HCT116 (cell line): ENCODE measurements around the gene KDM7A. TPM values are rescaled to one million over a fixed set of nuclear protein-coding genes. Genes with fewer than 3 reads are reported as not detected.

Experiments
- ATAC-seq: fragments of 200-7000 bp; cut with Tn5 transposase; 2 replicates; pipeline ENCODE4 v1.9.1; 2020; ENCODE audit warnings: mild to moderate bottlenecking, moderate library complexity
- BruUV-seq: library from RNA; stranded (reverse); fragments of 400-500 nt; replicated peaks from 2 replicates; lab custom pipeline; 2021; lab: Mats Ljungman, UMichigan
- CTCF ChIA-PET: fragments of 300-600 bp; sonication (Branson Sonifier 250); formaldehyde crosslinking; loops from one replicate; lab custom pipeline; 2021; ENCODE audit warnings: antibody characterized with exemption; lab: Charles Lee
- POLR2A ChIA-PET: fragments of 300-600, 350-600 bp; sonication (Branson Sonifier 250); formaldehyde crosslinking; loops from one replicate; lab custom pipeline; 2021; ENCODE audit warnings: antibody characterized with exemption; lab: Charles Lee
- RAD21 ChIA-PET, 2 experiments: fragments of 300-600 bp; sonication (Branson Sonifier 250); formaldehyde crosslinking; loops; one replicate each; lab custom pipeline; 2023; ENCODE audit warnings: low total read pairs in 2 of 2; ENCODE audit not compliant: uncharacterized antibody in 2 of 2, unreplicated experiment in 2 of 2, low non-redundant PET in 1 of 2; lab: Charles Lee
- DNase-seq: peaks from one replicate; pipeline ENCODE4 v3.0.0-alpha.2; 2010; ENCODE audit warnings: low read depth, low spot score
- H2AFZ ChIP-seq: fragments of 200-600 bp; shearing (Covaris generic), sonication (generic); 2 replicates; pipeline ENCODE4 v1.6.1; 2017; ENCODE audit warnings: low read depth, mixed run types, mixed read lengths, antibody characterized with exemption, low read length; ENCODE audit not compliant: poor library complexity, severe bottlenecking
- H3K27ac ChIP-seq: 2 replicates; pipeline ENCODE4 v1.5.1; 2012; ENCODE audit warnings: low read depth, low read length
- H3K27me3 ChIP-seq: fragments of 200-600 bp; sonication (generic); 2 replicates; pipeline ENCODE4 v1.6.1; 2016; ENCODE audit warnings: mixed run types, low read length, mixed read lengths; ENCODE audit not compliant: insufficient read depth
- H3K36me3 ChIP-seq, 2 experiments: fragments of 200-500 bp in 1 of 2; fragments of 200-600 bp in 1 of 2; sonication (Bioruptor generic) in 1 of 2; sonication (generic) in 1 of 2; 2 replicates each; pipeline versions ENCODE4 v1.5.1 to v1.6.1; 2014 to 2016; ENCODE audit warnings: low read length in 2 of 2, inconsistent platforms in 1 of 2, mixed read lengths in 1 of 2, mixed run types in 1 of 2; ENCODE audit not compliant: insufficient read depth in 2 of 2, control insufficient read depth in 1 of 2
- H3K4me1 ChIP-seq, 2 experiments: fragments of 200-600 bp in 1 of 2; sonication (generic) in 1 of 2; 2 replicates each; pipeline versions ENCODE4 v1.5.1 to v1.6.1; 2012 to 2017; ENCODE audit warnings: low read length in 2 of 2, inconsistent platforms in 1 of 2, mild to moderate bottlenecking in 1 of 2, mixed read lengths in 1 of 2, mixed run types in 1 of 2, moderate library complexity in 1 of 2; ENCODE audit not compliant: insufficient read depth in 2 of 2, control insufficient read depth in 1 of 2
- H3K4me2 ChIP-seq: fragments of 200-600 bp; sonication (generic); 2 replicates; pipeline ENCODE4 v1.6.1; 2017; ENCODE audit warnings: mixed run types, low read length, mixed read lengths
- H3K4me3 ChIP-seq, 2 experiments: fragments of 200-600 bp in 1 of 2; sonication (generic) in 1 of 2; replicated peaks in 1 of 2; 2 replicates each; pipeline ENCODE4 v1.5.1; 2011 to 2016; ENCODE audit warnings: low read length in 2 of 2, control low read depth in 1 of 2, low read depth in 1 of 2, mild to moderate bottlenecking in 1 of 2, mixed read lengths in 1 of 2, mixed run types in 1 of 2
- H3K79me2 ChIP-seq: fragments of 200-600 bp; sonication (generic); 2 replicates; pipeline ENCODE4 v1.6.1; 2017; ENCODE audit warnings: mild to moderate bottlenecking, mixed run types, low read length, moderate library complexity, mixed read lengths; ENCODE audit not compliant: insufficient read depth
- H3K9ac ChIP-seq: fragments of 200-600 bp; sonication (generic); 2 replicates; pipeline ENCODE4 v1.6.1; 2016; ENCODE audit warnings: low read length, mixed read lengths
- H3K9me2 ChIP-seq: fragments of 200-600 bp; sonication (generic), shearing (Covaris generic); 2 replicates; pipeline ENCODE4 v1.6.1; 2017; ENCODE audit warnings: mixed run types, mild to moderate bottlenecking, moderate library complexity; ENCODE audit not compliant: insufficient read depth
- H3K9me3 ChIP-seq, 2 experiments: fragments of 200-500 bp in 1 of 2; fragments of 200-600 bp in 1 of 2; sonication (Bioruptor generic) in 1 of 2; sonication (generic) in 1 of 2; 2 replicates each; pipeline ENCODE4 v1.6.1; 2014 to 2017; ENCODE audit warnings: low read length in 2 of 2, mixed read lengths in 2 of 2, inconsistent platforms in 1 of 2, low read depth in 1 of 2, mild to moderate bottlenecking in 1 of 2, mixed run types in 1 of 2, moderate library complexity in 1 of 2; ENCODE audit not compliant: control insufficient read depth in 1 of 2, insufficient read depth in 1 of 2
- H4K20me1 ChIP-seq: fragments of 200-600 bp; sonication (generic), shearing (Covaris generic); 2 replicates; pipeline ENCODE4 v1.6.1; 2017; ENCODE audit warnings: mixed run types, mild to moderate bottlenecking, moderate library complexity; ENCODE audit not compliant: insufficient read depth
- CBX3 ChIP-seq: IDR thresholded peaks from 2 replicates; pipeline ENCODE4 v1.6.1; 2012; ENCODE audit warnings: low read depth
- CEBPB ChIP-seq: IDR thresholded peaks from 2 replicates; pipeline ENCODE4 v1.6.1; 2012; ENCODE audit warnings: low read depth
- EGR1 ChIP-seq: IDR thresholded peaks from 2 replicates; pipeline ENCODE4 v1.6.1; 2012; ENCODE audit warnings: low read depth
- ELF1 ChIP-seq: IDR thresholded peaks from 2 replicates; pipeline ENCODE4 v1.6.1; 2012; ENCODE audit warnings: low read depth, borderline replicate concordance
- EZH2 ChIP-seq: fragments of 200-600 bp; sonication (generic); IDR thresholded peaks from 2 replicates; pipeline ENCODE4 v1.6.1; 2017; ENCODE audit warnings: antibody characterized with exemption, mixed run types
- EZH2phosphoT487 ChIP-seq: fragments of 200-600 bp; IDR thresholded peaks from 2 replicates; pipeline ENCODE4 v1.6.1; 2018; ENCODE audit warnings: antibody characterized with exemption, borderline replicate concordance
- FOSL1 ChIP-seq: IDR thresholded peaks from 2 replicates; pipeline ENCODE4 v1.6.1; 2012; ENCODE audit warnings: low read depth
- JUND ChIP-seq: IDR thresholded peaks from 2 replicates; pipeline ENCODE4 v1.6.1; 2012
- RAD21 ChIP-seq: IDR thresholded peaks from 2 replicates; pipeline ENCODE4 v1.6.1; 2012; ENCODE audit warnings: low read depth, mild to moderate bottlenecking
- SIN3A ChIP-seq: IDR thresholded peaks from 2 replicates; pipeline ENCODE4 v1.6.1; 2012; ENCODE audit warnings: low read depth
- SP1 ChIP-seq: IDR thresholded peaks from 2 replicates; pipeline ENCODE4 v1.6.1; 2012; ENCODE audit warnings: low read depth
- YY1 ChIP-seq: IDR thresholded peaks from 2 replicates; pipeline ENCODE4 v1.6.1; 2011; ENCODE audit warnings: low read length, low read depth, moderate library complexity, mild to moderate bottlenecking; ENCODE audit not compliant: insufficient replicate concordance; ENCODE audit errors: extremely low read depth
- ZNF274 ChIP-seq: fragments of 200-500 bp; sonication (Bioruptor generic); IDR thresholded peaks from 2 replicates; pipeline ENCODE4 v1.6.1; 2014; ENCODE audit warnings: mild to moderate bottlenecking, low read depth, low read length, inconsistent platforms
- intact Hi-C: fragments of 100-400 bp; cut with micrococcal nuclease; formaldehyde crosslinking; loops from 2 replicates; pipeline ENCODE4 v1.10.0; 2022
- total RNA-seq: library from RNA; stranded (reverse); gene quantifications from one replicate; pipeline ENCODE4 v1.2.1, GENCODE V29; 2021; ENCODE audit not compliant: unreplicated experiment
- TF ChIP-seq, protein P1 (sequence below): IDR thresholded peaks from 2 replicates; pipeline ENCODE4 v1.6.1; 2012
- TF ChIP-seq, protein P2 (sequence below): IDR thresholded peaks from 2 replicates; pipeline ENCODE4 v1.6.1; 2012
- TF ChIP-seq, protein P3 (sequence below): IDR thresholded peaks from 2 replicates; pipeline ENCODE4 v1.6.1; 2011; ENCODE audit warnings: mild to moderate bottlenecking, low read length, moderate library complexity; ENCODE audit not compliant: insufficient replicate concordance; ENCODE audit errors: extremely low read depth
- TF ChIP-seq, protein P4 (sequence below), 3 experiments: fragments of 200-600 bp in 1 of 3; sonication (generic) in 1 of 3; IDR thresholded peaks in 2 of 3; conservative IDR thresholded peaks in 1 of 3; 2 replicates each; pipeline ENCODE4 v1.5.1; 2012 to 2017; ENCODE audit warnings: low read depth in 2 of 3, low read length in 2 of 3, antibody characterized with exemption in 1 of 3, borderline replicate concordance in 1 of 3, control low read depth in 1 of 3, mild to moderate bottlenecking in 1 of 3, mixed read lengths in 1 of 3, mixed run types in 1 of 3, moderate library complexity in 1 of 3; ENCODE audit not compliant: insufficient read depth in 1 of 3

Gene KDM7A
- total RNA-seq, 1 experiment from 2014 or later = 11.6 TPM

DNA sequence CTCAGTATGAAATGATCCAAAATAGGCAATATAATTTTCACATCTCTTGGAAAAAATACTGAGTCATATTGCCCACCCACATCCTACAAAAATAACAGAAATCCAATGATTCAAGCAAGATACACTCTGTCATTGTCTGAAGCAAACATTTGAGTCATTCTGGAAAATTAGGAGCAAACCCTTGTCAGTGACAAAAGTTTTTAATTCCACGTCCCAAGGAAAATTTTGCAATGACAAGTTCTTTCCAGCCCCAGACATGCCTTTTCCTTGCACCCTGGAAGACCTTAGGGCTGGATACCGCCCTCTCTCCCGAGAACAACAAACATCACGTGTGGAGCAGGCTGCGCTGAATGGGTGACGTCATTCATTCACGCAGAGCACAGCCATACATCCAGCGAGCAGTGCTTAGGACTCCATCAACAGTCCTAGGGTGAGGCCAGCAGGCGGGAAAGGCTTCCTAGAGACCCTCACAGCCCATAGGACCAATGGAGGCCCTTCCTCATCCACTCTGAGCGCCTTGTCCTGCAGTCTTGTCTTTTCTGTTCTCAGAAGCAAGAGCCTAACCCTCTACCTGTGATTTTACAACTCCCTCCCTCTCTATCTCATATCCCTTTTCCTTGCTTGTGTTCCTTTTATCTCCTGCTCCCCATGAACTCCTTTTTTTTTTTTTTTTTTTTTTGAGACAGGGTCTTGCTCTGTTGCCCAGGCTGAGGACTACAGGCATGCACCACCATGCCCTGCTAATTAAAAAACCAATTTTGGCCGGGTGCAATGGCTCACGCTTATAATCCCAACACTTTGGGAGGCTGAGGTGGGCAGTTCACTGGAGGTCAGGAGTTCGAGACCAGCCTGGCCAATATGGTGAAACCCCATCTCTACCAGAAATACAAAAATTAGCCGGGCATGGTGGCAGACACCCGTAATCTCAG lies 23.5 kb upstream of the KDM7A start:
- Histone ChIP-seq H3K36me3 (no peaks in the 10 kb centered on the region), H3K27ac (no peak overlapping the region), H3K4me3 (no peak overlapping the region), H3K79me2 (no peaks in the 10 kb centered on the region), H3K9ac (no peak overlapping the region), H3K9me3 (no peaks in the 10 kb centered on the region), H4K20me1 (no peaks in the 10 kb centered on the region), H3K4me2 (no peak overlapping the region), H2AFZ (no peak overlapping the region), H3K27me3 (no peaks in the 10 kb centered on the region), H3K9me2 (no peaks in the 10 kb centered on the region), H3K4me1 (no peaks in the 10 kb centered on the region)
- ChIA-PET POLR2A (no interaction called here), CTCF (no interaction called here), RAD21 (no interaction called here)
- TF ChIP-seq SIN3A (no peak), EZH2phosphoT487 (no peak), FOSL1 (no peak), CEBPB (no peak), ELF1 (no peak), EGR1 (no peak), YY1 (no peak), RAD21 (no peak), JUND (no peak), SP1 (no peak), ZNF274 (no peak), CBX3 (no peak), EZH2 (no peak)
- TF ChIP-seq, protein P1, sequence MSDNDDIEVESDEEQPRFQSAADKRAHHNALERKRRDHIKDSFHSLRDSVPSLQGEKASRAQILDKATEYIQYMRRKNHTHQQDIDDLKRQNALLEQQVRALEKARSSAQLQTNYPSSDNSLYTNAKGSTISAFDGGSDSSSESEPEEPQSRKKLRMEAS = no peak
- TF ChIP-seq, protein P2, sequence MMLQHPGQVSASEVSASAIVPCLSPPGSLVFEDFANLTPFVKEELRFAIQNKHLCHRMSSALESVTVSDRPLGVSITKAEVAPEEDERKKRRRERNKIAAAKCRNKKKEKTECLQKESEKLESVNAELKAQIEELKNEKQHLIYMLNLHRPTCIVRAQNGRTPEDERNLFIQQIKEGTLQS = no peak
- TF ChIP-seq, protein P3, sequence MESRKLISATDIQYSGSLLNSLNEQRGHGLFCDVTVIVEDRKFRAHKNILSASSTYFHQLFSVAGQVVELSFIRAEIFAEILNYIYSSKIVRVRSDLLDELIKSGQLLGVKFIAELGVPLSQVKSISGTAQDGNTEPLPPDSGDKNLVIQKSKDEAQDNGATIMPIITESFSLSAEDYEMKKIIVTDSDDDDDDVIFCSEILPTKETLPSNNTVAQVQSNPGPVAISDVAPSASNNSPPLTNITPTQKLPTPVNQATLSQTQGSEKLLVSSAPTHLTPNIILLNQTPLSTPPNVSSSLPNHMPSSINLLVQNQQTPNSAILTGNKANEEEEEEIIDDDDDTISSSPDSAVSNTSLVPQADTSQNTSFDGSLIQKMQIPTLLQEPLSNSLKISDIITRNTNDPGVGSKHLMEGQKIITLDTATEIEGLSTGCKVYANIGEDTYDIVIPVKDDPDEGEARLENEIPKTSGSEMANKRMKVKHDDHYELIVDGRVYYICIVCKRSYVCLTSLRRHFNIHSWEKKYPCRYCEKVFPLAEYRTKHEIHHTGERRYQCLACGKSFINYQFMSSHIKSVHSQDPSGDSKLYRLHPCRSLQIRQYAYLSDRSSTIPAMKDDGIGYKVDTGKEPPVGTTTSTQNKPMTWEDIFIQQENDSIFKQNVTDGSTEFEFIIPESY = no peak
- TF ChIP-seq, protein P4, sequence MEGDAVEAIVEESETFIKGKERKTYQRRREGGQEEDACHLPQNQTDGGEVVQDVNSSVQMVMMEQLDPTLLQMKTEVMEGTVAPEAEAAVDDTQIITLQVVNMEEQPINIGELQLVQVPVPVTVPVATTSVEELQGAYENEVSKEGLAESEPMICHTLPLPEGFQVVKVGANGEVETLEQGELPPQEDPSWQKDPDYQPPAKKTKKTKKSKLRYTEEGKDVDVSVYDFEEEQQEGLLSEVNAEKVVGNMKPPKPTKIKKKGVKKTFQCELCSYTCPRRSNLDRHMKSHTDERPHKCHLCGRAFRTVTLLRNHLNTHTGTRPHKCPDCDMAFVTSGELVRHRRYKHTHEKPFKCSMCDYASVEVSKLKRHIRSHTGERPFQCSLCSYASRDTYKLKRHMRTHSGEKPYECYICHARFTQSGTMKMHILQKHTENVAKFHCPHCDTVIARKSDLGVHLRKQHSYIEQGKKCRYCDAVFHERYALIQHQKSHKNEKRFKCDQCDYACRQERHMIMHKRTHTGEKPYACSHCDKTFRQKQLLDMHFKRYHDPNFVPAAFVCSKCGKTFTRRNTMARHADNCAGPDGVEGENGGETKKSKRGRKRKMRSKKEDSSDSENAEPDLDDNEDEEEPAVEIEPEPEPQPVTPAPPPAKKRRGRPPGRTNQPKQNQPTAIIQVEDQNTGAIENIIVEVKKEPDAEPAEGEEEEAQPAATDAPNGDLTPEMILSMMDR (IDR thresholded peaks at IDR 0.05 in 2 of 3, conservative IDR thresholded peaks at IDR 0.05 in 1 of 3; ENCODE audit: borderline replicate concordance in 1 of 3, insufficient read depth in 1 of 3, low read depth in 2 of 3, low read length in 2 of 3) = no peak
- no TSS peak for BruUV-seq
- intact Hi-C loops = no loop called here
- ATAC-seq = no peak
- DNase-seq = no peak
